ENCODE results near the gene ADCYAP1R1.

GRCh38 chr7:31068006-31068675 is 16.0 kb downstream of the ADCYAP1R1 start:
- TF ChIP-seq POLR2AphosphoS5 (IDR thresholded peaks at IDR 0.05; ENCODE audit: low read depth, low read length), result no peak
- TF ChIP-seq POLR2A (IDR thresholded peaks at IDR 0.05; ENCODE audit: low read depth, low read length), result no peak
